ENCODE measurements around the gene WDR13.

Gene WDR13

GRCh38 chrX:48560681-48561080 is 36.6 kb upstream of the WDR13 start:
- Histone ChIP-seq H3K4me1 (ENCODE audit: insufficient read depth, low read length, poor library complexity, severe bottlenecking) (no peaks in the 10 kb centered on the region), H3K79me2 (ENCODE audit: insufficient read depth, low read length) (no peaks in the 10 kb centered on the region), H4K20me1 (ENCODE audit: insufficient read depth, low read length, poor library complexity, severe bottlenecking) (no peaks in the 10 kb centered on the region), H3F3A (ENCODE audit: low read depth) (no peaks in the 10 kb centered on the region), H3K36me3 (ENCODE audit: insufficient read depth, low read length) (peaks cover 17% of the 10 kb centered on the region; the same call in 1 of the 2 replicates), H3K4me2 (ENCODE audit: low read depth, low read length, poor library complexity, severe bottlenecking) (no peak overlapping the region), H2AFZ (ENCODE audit: low read length) (no peak overlapping the region), H3K9me2 (replicated peaks; ENCODE audit: low read depth, low read length) (no peaks in the 10 kb centered on the region), H3K27me3 (ENCODE audit: insufficient read depth, low read length, poor library complexity, severe bottlenecking) (no peaks in the 10 kb centered on the region), H3K9ac (ENCODE audit: low read depth, low read length, poor library complexity, severe bottlenecking) (no peak overlapping the region), H3K9me3 (ENCODE audit: insufficient read depth, low read depth, low read length) (no peaks in the 10 kb centered on the region), H3K4me3 (ENCODE audit: low read length, poor library complexity, severe bottlenecking) (no peak overlapping the region)
- no peak for TF ChIP-seq EZH2phosphoT487 (IDR thresholded peaks at IDR 0.05; ENCODE audit: borderline replicate concordance)
- TF ChIP-seq, protein P1, sequence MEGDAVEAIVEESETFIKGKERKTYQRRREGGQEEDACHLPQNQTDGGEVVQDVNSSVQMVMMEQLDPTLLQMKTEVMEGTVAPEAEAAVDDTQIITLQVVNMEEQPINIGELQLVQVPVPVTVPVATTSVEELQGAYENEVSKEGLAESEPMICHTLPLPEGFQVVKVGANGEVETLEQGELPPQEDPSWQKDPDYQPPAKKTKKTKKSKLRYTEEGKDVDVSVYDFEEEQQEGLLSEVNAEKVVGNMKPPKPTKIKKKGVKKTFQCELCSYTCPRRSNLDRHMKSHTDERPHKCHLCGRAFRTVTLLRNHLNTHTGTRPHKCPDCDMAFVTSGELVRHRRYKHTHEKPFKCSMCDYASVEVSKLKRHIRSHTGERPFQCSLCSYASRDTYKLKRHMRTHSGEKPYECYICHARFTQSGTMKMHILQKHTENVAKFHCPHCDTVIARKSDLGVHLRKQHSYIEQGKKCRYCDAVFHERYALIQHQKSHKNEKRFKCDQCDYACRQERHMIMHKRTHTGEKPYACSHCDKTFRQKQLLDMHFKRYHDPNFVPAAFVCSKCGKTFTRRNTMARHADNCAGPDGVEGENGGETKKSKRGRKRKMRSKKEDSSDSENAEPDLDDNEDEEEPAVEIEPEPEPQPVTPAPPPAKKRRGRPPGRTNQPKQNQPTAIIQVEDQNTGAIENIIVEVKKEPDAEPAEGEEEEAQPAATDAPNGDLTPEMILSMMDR (conservative IDR thresholded peaks at IDR 0.05; ENCODE audit: low read length): no peak

GRCh38 chrX:48569958-48570357 is 27.3 kb upstream of the WDR13 start:
- H3K79me2 ChIP-seq (ENCODE audit: insufficient read depth, low read length): peaks cover 2% of the 10 kb centered on the region
- peaks cover 2% of the 10 kb centered on the region for H4K20me1 ChIP-seq (ENCODE audit: insufficient read depth, low read length, poor library complexity, severe bottlenecking)
- no peaks in the 10 kb centered on the region for H3K4me1 ChIP-seq (ENCODE audit: insufficient read depth, low read length, poor library complexity, severe bottlenecking)
- H3K27me3 ChIP-seq (ENCODE audit: insufficient read depth, low read length, poor library complexity, severe bottlenecking): no peaks in the 10 kb centered on the region
- peaks cover under 1% of the 10 kb centered on the region; the same call in 1 of the 2 replicates for H3K36me3 ChIP-seq (ENCODE audit: insufficient read depth, low read length)
- no peak overlapping the region for H3K4me3 ChIP-seq (ENCODE audit: low read length, poor library complexity, severe bottlenecking)
- H2AFZ ChIP-seq (ENCODE audit: low read length): peak overlapping the region; percentile 45; the same call in 1 of the 2 replicates
- no peaks in the 10 kb centered on the region for H3F3A ChIP-seq (ENCODE audit: low read depth)
- H3K9ac ChIP-seq (ENCODE audit: low read depth, low read length, poor library complexity, severe bottlenecking): peak overlapping the region; percentile 27
- H3K4me2 ChIP-seq (ENCODE audit: low read depth, low read length, poor library complexity, severe bottlenecking): no peak overlapping the region
- no peaks in the 10 kb centered on the region for H3K9me2 ChIP-seq (replicated peaks; ENCODE audit: low read depth, low read length)
- TF ChIP-seq EZH2phosphoT487 (IDR thresholded peaks at IDR 0.05; ENCODE audit: borderline replicate concordance): no peak
- TF ChIP-seq, protein P1 (conservative IDR thresholded peaks at IDR 0.05; ENCODE audit: low read length): no peak
- no peaks in the 10 kb centered on the region for H3K9me3 ChIP-seq (ENCODE audit: insufficient read depth, low read depth, low read length)

DNA sequence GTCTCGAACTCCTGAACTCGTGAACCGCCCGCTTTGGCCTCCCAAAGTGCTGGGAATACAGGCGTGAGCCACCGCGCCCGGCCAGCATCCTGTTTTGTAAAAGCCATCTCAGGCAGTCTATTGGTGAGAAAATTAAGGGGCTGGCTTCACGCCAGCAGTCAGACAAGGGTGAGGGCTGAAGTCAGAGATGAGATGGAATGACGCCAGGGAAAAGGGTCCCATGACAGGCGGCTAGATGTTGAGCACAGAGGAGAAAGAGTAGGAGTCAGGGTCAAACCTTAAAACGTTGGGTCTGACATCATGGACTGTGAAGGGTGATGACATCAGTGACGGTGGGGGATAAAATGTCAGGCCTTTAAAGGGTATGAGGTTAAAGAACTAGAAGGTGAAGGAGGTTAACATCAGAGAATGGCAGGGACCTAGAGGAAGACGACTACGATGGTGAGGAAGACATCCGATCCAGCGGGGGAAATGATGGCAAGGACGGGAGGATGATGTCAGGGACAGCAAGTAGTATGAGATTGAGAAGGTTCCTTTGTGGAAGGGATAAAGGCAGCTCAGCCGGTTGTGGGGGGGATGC is 23.5 kb upstream of the WDR13 start:
- TF ChIP-seq EZH2phosphoT487 (IDR thresholded peaks at IDR 0.05; ENCODE audit: borderline replicate concordance): no peak
- TF ChIP-seq, protein P1 (conservative IDR thresholded peaks at IDR 0.05; ENCODE audit: low read length): no peak
- no peaks in the 10 kb centered on the region for H3K9me2 ChIP-seq (replicated peaks; ENCODE audit: low read depth, low read length)
- peaks cover 7% of the 10 kb centered on the region for H3K4me1 ChIP-seq (ENCODE audit: insufficient read depth, low read length, poor library complexity, severe bottlenecking)
- H3K27me3 ChIP-seq (ENCODE audit: insufficient read depth, low read length, poor library complexity, severe bottlenecking): no peaks in the 10 kb centered on the region
- peak overlapping the region; percentile 99 for H3K4me3 ChIP-seq (ENCODE audit: low read length, poor library complexity, severe bottlenecking)
- H3K36me3 ChIP-seq (ENCODE audit: insufficient read depth, low read length): peaks cover 32% of the 10 kb centered on the region; the same call in 1 of the 2 replicates
- peaks cover 26% of the 10 kb centered on the region for H4K20me1 ChIP-seq (ENCODE audit: insufficient read depth, low read length, poor library complexity, severe bottlenecking)
- peak overlapping the region; percentile 75 for H2AFZ ChIP-seq (ENCODE audit: low read length)
- H3K9ac ChIP-seq (ENCODE audit: low read depth, low read length, poor library complexity, severe bottlenecking): peak overlapping the region; percentile 94
- no peaks in the 10 kb centered on the region for H3K9me3 ChIP-seq (ENCODE audit: insufficient read depth, low read depth, low read length)
- peaks cover 34% of the 10 kb centered on the region for H3K79me2 ChIP-seq (ENCODE audit: insufficient read depth, low read length)
- H3F3A ChIP-seq (ENCODE audit: low read depth): no peaks in the 10 kb centered on the region
- H3K4me2 ChIP-seq (ENCODE audit: low read depth, low read length, poor library complexity, severe bottlenecking): peak overlapping the region; percentile 85

Data from Loucy (cell line).